Right renal pelvis (tissue), 4 donors: ENCODE data around the gene TARDBP. TPM values are rescaled to one million over a fixed set of nuclear protein-coding genes. Genes with fewer than 3 reads are reported as not detected.

ENCODE experiments used
- polyA plus RNA-seq, 4 donors: library from polyadenylated mRNA; unstranded; fragments of 120-200 nt; gene quantifications; one replicate each; pipeline ENCODE4 v1.2.1, GENCODE V29; 2013; ENCODE audit not compliant: insufficient read length in 4 of 4

Gene TARDBP
- polyA plus RNA-seq, 4 donors, result 304 to 313 (median 308) TPM

Other genes with a start within 250 kb of the TARDBP start
- gene CASZ1, start 216.0 kb upstream of the TARDBP start, polyA plus RNA-seq, result 10 to 100 TPM; 14.1 to 24.5 (median 19.9) TPM
- 1 to 10 TPM; 2.6 to 6.0 (median 3.9) TPM for gene MASP2, start 34.6 kb downstream of the TARDBP start, polyA plus RNA-seq
- gene SRM, start 47.4 kb downstream of the TARDBP start, polyA plus RNA-seq, result 10 to 100 TPM; 40.0 to 55.3 (median 42.6) TPM
- gene EXOSC10, start 87.2 kb downstream of the TARDBP start, polyA plus RNA-seq, result 10 to 100 TPM; 73.5 to 95.5 (median 86.4) TPM
- gene ANGPTL7, start 176.7 kb downstream of the TARDBP start, polyA plus RNA-seq, result under 1 TPM in 2 of 4 donors, not detected in 2; 0.13 to 0.17 TPM
- gene MTOR, start 249.9 kb downstream of the TARDBP start, polyA plus RNA-seq, result 10 to 100 TPM; 36.7 to 44.1 (median 39.4) TPM